HCT116 (cell line): ENCODE data around the gene ANGPT4. TPM values are rescaled to one million over a fixed set of nuclear protein-coding genes. Genes with fewer than 3 reads are reported as not detected.

Source experiments
- ATAC-seq: fragments of 200-7000 bp; cut with Tn5 transposase; 2 replicates; pipeline ENCODE4 v1.9.1; 2020; ENCODE audit warnings: mild to moderate bottlenecking, moderate library complexity
- BruUV-seq: library from RNA; stranded (reverse); fragments of 400-500 nt; replicated peaks from 2 replicates; lab custom pipeline; 2021; lab: Mats Ljungman, UMichigan
- CTCF ChIA-PET: fragments of 300-600 bp; sonication (Branson Sonifier 250); formaldehyde crosslinking; loops from one replicate; lab custom pipeline; 2021; ENCODE audit warnings: antibody characterized with exemption; lab: Charles Lee
- POLR2A ChIA-PET: fragments of 300-600, 350-600 bp; sonication (Branson Sonifier 250); formaldehyde crosslinking; loops from one replicate; lab custom pipeline; 2021; ENCODE audit warnings: antibody characterized with exemption; lab: Charles Lee
- RAD21 ChIA-PET, 2 experiments: fragments of 300-600 bp; sonication (Branson Sonifier 250); formaldehyde crosslinking; loops; one replicate each; lab custom pipeline; 2023; ENCODE audit warnings: low total read pairs in 2 of 2; ENCODE audit not compliant: uncharacterized antibody in 2 of 2, unreplicated experiment in 2 of 2, low non-redundant PET in 1 of 2; lab: Charles Lee
- DNase-seq: peaks from one replicate; pipeline ENCODE4 v3.0.0-alpha.2; 2010; ENCODE audit warnings: low read depth, low spot score
- H2AFZ ChIP-seq: fragments of 200-600 bp; shearing (Covaris generic), sonication (generic); 2 replicates; pipeline ENCODE4 v1.6.1; 2017; ENCODE audit warnings: low read depth, mixed run types, mixed read lengths, antibody characterized with exemption, low read length; ENCODE audit not compliant: poor library complexity, severe bottlenecking
- H3K27ac ChIP-seq: 2 replicates; pipeline ENCODE4 v1.5.1; 2012; ENCODE audit warnings: low read depth, low read length
- H3K27me3 ChIP-seq: fragments of 200-600 bp; sonication (generic); 2 replicates; pipeline ENCODE4 v1.6.1; 2016; ENCODE audit warnings: mixed run types, low read length, mixed read lengths; ENCODE audit not compliant: insufficient read depth
- H3K36me3 ChIP-seq, 2 experiments: fragments of 200-500 bp in 1 of 2; fragments of 200-600 bp in 1 of 2; sonication (Bioruptor generic) in 1 of 2; sonication (generic) in 1 of 2; 2 replicates each; pipeline versions ENCODE4 v1.5.1 to v1.6.1; 2014 to 2016; ENCODE audit warnings: low read length in 2 of 2, inconsistent platforms in 1 of 2, mixed read lengths in 1 of 2, mixed run types in 1 of 2; ENCODE audit not compliant: insufficient read depth in 2 of 2, control insufficient read depth in 1 of 2
- H3K4me1 ChIP-seq, 2 experiments: fragments of 200-600 bp in 1 of 2; sonication (generic) in 1 of 2; 2 replicates each; pipeline versions ENCODE4 v1.5.1 to v1.6.1; 2012 to 2017; ENCODE audit warnings: low read length in 2 of 2, inconsistent platforms in 1 of 2, mild to moderate bottlenecking in 1 of 2, mixed read lengths in 1 of 2, mixed run types in 1 of 2, moderate library complexity in 1 of 2; ENCODE audit not compliant: insufficient read depth in 2 of 2, control insufficient read depth in 1 of 2
- H3K4me2 ChIP-seq: fragments of 200-600 bp; sonication (generic); 2 replicates; pipeline ENCODE4 v1.6.1; 2017; ENCODE audit warnings: mixed run types, low read length, mixed read lengths
- H3K4me3 ChIP-seq, 2 experiments: fragments of 200-600 bp in 1 of 2; sonication (generic) in 1 of 2; replicated peaks in 1 of 2; 2 replicates each; pipeline ENCODE4 v1.5.1; 2011 to 2016; ENCODE audit warnings: low read length in 2 of 2, control low read depth in 1 of 2, low read depth in 1 of 2, mild to moderate bottlenecking in 1 of 2, mixed read lengths in 1 of 2, mixed run types in 1 of 2
- H3K79me2 ChIP-seq: fragments of 200-600 bp; sonication (generic); 2 replicates; pipeline ENCODE4 v1.6.1; 2017; ENCODE audit warnings: mild to moderate bottlenecking, mixed run types, low read length, moderate library complexity, mixed read lengths; ENCODE audit not compliant: insufficient read depth
- H3K9ac ChIP-seq: fragments of 200-600 bp; sonication (generic); 2 replicates; pipeline ENCODE4 v1.6.1; 2016; ENCODE audit warnings: low read length, mixed read lengths
- H3K9me2 ChIP-seq: fragments of 200-600 bp; sonication (generic), shearing (Covaris generic); 2 replicates; pipeline ENCODE4 v1.6.1; 2017; ENCODE audit warnings: mixed run types, mild to moderate bottlenecking, moderate library complexity; ENCODE audit not compliant: insufficient read depth
- H3K9me3 ChIP-seq, 2 experiments: fragments of 200-500 bp in 1 of 2; fragments of 200-600 bp in 1 of 2; sonication (Bioruptor generic) in 1 of 2; sonication (generic) in 1 of 2; 2 replicates each; pipeline ENCODE4 v1.6.1; 2014 to 2017; ENCODE audit warnings: low read length in 2 of 2, mixed read lengths in 2 of 2, inconsistent platforms in 1 of 2, low read depth in 1 of 2, mild to moderate bottlenecking in 1 of 2, mixed run types in 1 of 2, moderate library complexity in 1 of 2; ENCODE audit not compliant: control insufficient read depth in 1 of 2, insufficient read depth in 1 of 2
- H4K20me1 ChIP-seq: fragments of 200-600 bp; sonication (generic), shearing (Covaris generic); 2 replicates; pipeline ENCODE4 v1.6.1; 2017; ENCODE audit warnings: mixed run types, mild to moderate bottlenecking, moderate library complexity; ENCODE audit not compliant: insufficient read depth
- CBX3 ChIP-seq: IDR thresholded peaks from 2 replicates; pipeline ENCODE4 v1.6.1; 2012; ENCODE audit warnings: low read depth
- CEBPB ChIP-seq: IDR thresholded peaks from 2 replicates; pipeline ENCODE4 v1.6.1; 2012; ENCODE audit warnings: low read depth
- CTCF ChIP-seq, 3 experiments: fragments of 200-600 bp in 1 of 3; sonication (generic) in 1 of 3; IDR thresholded peaks in 2 of 3; conservative IDR thresholded peaks in 1 of 3; 2 replicates each; pipeline ENCODE4 v1.5.1; 2012 to 2017; ENCODE audit warnings: low read depth in 2 of 3, low read length in 2 of 3, antibody characterized with exemption in 1 of 3, borderline replicate concordance in 1 of 3, control low read depth in 1 of 3, mild to moderate bottlenecking in 1 of 3, mixed read lengths in 1 of 3, mixed run types in 1 of 3, moderate library complexity in 1 of 3; ENCODE audit not compliant: insufficient read depth in 1 of 3
- EGR1 ChIP-seq: IDR thresholded peaks from 2 replicates; pipeline ENCODE4 v1.6.1; 2012; ENCODE audit warnings: low read depth
- ELF1 ChIP-seq: IDR thresholded peaks from 2 replicates; pipeline ENCODE4 v1.6.1; 2012; ENCODE audit warnings: low read depth, borderline replicate concordance
- EZH2 ChIP-seq: fragments of 200-600 bp; sonication (generic); IDR thresholded peaks from 2 replicates; pipeline ENCODE4 v1.6.1; 2017; ENCODE audit warnings: antibody characterized with exemption, mixed run types
- FOSL1 ChIP-seq: IDR thresholded peaks from 2 replicates; pipeline ENCODE4 v1.6.1; 2012; ENCODE audit warnings: low read depth
- JUND ChIP-seq: IDR thresholded peaks from 2 replicates; pipeline ENCODE4 v1.6.1; 2012
- POLR2A ChIP-seq: IDR thresholded peaks from 2 replicates; pipeline ENCODE4 v1.7.0; 2011; ENCODE audit warnings: borderline replicate concordance; ENCODE audit not compliant: insufficient read depth, insufficient read length; ENCODE audit errors: extremely low read depth
- POLR2AphosphoS5 ChIP-seq: IDR thresholded peaks from 2 replicates; pipeline ENCODE4 v1.6.1; 2011; ENCODE audit warnings: mild to moderate bottlenecking, low read depth, low read length, moderate library complexity
- SIN3A ChIP-seq: IDR thresholded peaks from 2 replicates; pipeline ENCODE4 v1.6.1; 2012; ENCODE audit warnings: low read depth
- SP1 ChIP-seq: IDR thresholded peaks from 2 replicates; pipeline ENCODE4 v1.6.1; 2012; ENCODE audit warnings: low read depth
- SRF ChIP-seq: IDR thresholded peaks from 2 replicates; pipeline ENCODE4 v1.6.1; 2012; ENCODE audit warnings: low read depth
- ZFX ChIP-seq: fragments of 450-650 bp; IDR thresholded peaks from 2 replicates; pipeline ENCODE4 v1.6.1; 2017
- ZNF274 ChIP-seq: fragments of 200-500 bp; sonication (Bioruptor generic); IDR thresholded peaks from 2 replicates; pipeline ENCODE4 v1.6.1; 2014; ENCODE audit warnings: mild to moderate bottlenecking, low read depth, low read length, inconsistent platforms
- intact Hi-C: fragments of 100-400 bp; cut with micrococcal nuclease; formaldehyde crosslinking; loops from 2 replicates; pipeline ENCODE4 v1.10.0; 2022
- total RNA-seq: library from RNA; stranded (reverse); gene quantifications from one replicate; pipeline ENCODE4 v1.2.1, GENCODE V29; 2021; ENCODE audit not compliant: unreplicated experiment
- TF ChIP-seq, protein P1 (sequence below): IDR thresholded peaks from 2 replicates; pipeline ENCODE4 v1.6.1; 2012; ENCODE audit warnings: low read depth

ANGPT4 gene
- total RNA-seq, 1 experiment from 2014 or later: not detected

DNA sequence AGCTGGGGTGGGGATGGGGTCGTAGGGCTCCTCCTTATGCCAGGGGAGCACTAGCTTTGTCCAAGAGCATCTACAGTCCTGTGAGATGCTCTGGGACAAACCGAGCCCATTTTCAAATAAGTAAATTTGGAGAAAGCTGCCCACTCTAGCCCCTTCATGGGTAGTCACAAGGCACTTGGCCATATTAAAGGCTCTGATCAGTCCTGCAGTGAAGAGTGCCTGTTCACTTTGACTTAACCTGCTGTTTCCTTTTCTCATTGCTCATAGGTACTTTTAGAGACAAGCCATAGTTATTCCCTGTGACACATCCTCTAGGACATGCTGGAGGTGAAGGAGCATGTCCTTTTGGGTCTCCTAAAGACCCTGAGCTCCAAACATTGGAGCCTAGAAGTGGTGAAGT, 44.2 kb downstream of the ANGPT4 start (continued):
- TF ChIP-seq ZNF274 (no peak), FOSL1 (no peak), POLR2A (no peak), SP1 (no peak), JUND (no peak), SIN3A (no peak), POLR2AphosphoS5 (no peak), EZH2 (no peak)

- no peak for ATAC-seq
- CTCF ChIA-PET: no interaction called here
These were observed 44.7 kb downstream of the ANGPT4 start for GRCh38 chr20:871436-871835.

More at GRCh38 chr20:871436-871835, 44.7 kb downstream of the ANGPT4 start:
- no TSS peak for BruUV-seq
- no peak for DNase-seq
- Histone ChIP-seq H3K9ac (no peak overlapping the region), H3K4me1 (no peaks in the 10 kb centered on the region; a peak in 2 of 4 replicates), H3K27ac (no peak overlapping the region), H3K9me3 (no peaks in the 10 kb centered on the region), H3K4me3 (no peak overlapping the region), H3K79me2 (no peaks in the 10 kb centered on the region), H3K4me2 (no peak overlapping the region), H2AFZ (no peak overlapping the region), H4K20me1 (no peaks in the 10 kb centered on the region; the same call in 1 of the 2 replicates)
- POLR2A ChIA-PET: no interaction called here
- intact Hi-C loops: no loop called here
- TF ChIP-seq ELF1 (no peak), CEBPB (no peak), SRF (no peak), SIN3A (no peak), CTCF (IDR thresholded peaks at IDR 0.05 in 2 of 3, conservative IDR thresholded peaks at IDR 0.05 in 1 of 3; ENCODE audit: borderline replicate concordance in 1 of 3, insufficient read depth in 1 of 3, low read depth in 2 of 3, low read length in 2 of 3) (no peak), ZNF274 (no peak), EGR1 (no peak), CBX3 (no peak), SP1 (no peak), ZFX (no peak)
- TF ChIP-seq, protein P1, sequence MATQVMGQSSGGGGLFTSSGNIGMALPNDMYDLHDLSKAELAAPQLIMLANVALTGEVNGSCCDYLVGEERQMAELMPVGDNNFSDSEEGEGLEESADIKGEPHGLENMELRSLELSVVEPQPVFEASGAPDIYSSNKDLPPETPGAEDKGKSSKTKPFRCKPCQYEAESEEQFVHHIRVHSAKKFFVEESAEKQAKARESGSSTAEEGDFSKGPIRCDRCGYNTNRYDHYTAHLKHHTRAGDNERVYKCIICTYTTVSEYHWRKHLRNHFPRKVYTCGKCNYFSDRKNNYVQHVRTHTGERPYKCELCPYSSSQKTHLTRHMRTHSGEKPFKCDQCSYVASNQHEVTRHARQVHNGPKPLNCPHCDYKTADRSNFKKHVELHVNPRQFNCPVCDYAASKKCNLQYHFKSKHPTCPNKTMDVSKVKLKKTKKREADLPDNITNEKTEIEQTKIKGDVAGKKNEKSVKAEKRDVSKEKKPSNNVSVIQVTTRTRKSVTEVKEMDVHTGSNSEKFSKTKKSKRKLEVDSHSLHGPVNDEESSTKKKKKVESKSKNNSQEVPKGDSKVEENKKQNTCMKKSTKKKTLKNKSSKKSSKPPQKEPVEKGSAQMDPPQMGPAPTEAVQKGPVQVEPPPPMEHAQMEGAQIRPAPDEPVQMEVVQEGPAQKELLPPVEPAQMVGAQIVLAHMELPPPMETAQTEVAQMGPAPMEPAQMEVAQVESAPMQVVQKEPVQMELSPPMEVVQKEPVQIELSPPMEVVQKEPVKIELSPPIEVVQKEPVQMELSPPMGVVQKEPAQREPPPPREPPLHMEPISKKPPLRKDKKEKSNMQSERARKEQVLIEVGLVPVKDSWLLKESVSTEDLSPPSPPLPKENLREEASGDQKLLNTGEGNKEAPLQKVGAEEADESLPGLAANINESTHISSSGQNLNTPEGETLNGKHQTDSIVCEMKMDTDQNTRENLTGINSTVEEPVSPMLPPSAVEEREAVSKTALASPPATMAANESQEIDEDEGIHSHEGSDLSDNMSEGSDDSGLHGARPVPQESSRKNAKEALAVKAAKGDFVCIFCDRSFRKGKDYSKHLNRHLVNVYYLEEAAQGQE: no peak
- TF ChIP-seq, all 23 proteins: peak for 0
- Histone ChIP-seq H3K36me3 (no peaks in the 10 kb centered on the region), H3K27me3 (peaks cover 15% of the 10 kb centered on the region; the same call in 1 of the 2 replicates), H3K9me2 (no peaks in the 10 kb centered on the region)
- RAD21 ChIA-PET: no interaction called here
